Right lung (tissue), 5 donors: ENCODE results near the gene RHBDF2. TPM values are rescaled to one million over a fixed set of nuclear protein-coding genes. Genes with fewer than 3 reads are reported as not detected.

ENCODE experiments used
- DNase-seq, 2 donors: peaks; one replicate each; pipeline ENCODE4 v3.0.0-alpha.2; 2013
- polyA plus RNA-seq, 5 donors: library from polyadenylated mRNA; unstranded; fragments of 120-200 nt; gene quantifications; one replicate each; pipeline versions ENCODE4 v1.2.1 to v1.2.3, GENCODE V29; 2013; ENCODE audit warnings: inconsistent platforms in 1 of 5, low replicate concordance in 1 of 5; ENCODE audit not compliant: insufficient read length in 5 of 5, insufficient read depth in 1 of 5

RHBDF2 gene
- polyA plus RNA-seq, 5 donors, result 4.9 to 10.9 (median 9.0) TPM

DNA sequence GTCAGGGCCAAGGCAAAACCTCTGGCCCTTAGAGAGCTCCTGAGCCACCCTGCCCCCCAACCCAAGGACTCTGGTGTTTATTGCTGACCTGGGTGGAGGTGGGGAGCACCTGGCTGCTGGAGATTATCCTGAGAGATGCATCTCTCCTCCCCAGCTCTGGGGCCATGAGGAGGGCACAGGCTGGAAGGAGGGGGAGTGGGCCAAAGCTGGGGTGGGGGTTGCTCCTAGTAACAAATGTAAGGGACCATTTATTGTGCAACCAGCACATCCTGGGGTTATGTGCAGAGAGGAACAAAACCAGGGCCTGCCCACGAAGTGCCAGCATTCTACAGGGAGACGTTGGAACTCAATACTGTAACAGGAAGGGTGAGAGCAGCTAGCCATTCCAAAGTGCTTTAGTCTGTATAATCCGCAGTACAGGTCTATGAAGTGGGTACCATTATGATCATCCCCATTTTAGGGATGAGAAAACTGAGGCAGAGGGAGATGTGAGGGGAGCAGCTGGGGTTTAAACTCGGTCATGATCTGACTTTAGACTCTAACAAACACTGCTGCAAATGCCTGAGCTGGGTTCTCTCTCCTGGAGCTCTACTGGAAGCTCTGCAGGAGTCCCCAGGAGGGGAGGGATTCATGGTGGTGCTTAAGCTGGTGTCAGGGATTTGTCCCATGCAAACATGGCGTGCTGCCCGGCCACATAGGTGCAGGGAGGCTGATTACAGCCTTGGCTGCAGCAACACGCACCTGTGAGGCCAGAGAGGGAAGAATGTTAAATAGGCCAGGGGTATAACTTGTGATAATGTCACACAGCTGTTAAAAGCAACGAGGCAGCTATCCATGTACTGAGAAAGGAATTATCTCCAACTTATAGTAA lies 1.4 kb upstream of the RHBDF2 start:
- no peak for DNase-seq

GRCh38 chr17:76501827-76502307 lies 644 bp upstream of the RHBDF2 start:
- no peak for DNase-seq

GRCh38 chr17:76500747-76501017 lies 541 bp downstream of the RHBDF2 start:
- no peak for DNase-seq

DNA sequence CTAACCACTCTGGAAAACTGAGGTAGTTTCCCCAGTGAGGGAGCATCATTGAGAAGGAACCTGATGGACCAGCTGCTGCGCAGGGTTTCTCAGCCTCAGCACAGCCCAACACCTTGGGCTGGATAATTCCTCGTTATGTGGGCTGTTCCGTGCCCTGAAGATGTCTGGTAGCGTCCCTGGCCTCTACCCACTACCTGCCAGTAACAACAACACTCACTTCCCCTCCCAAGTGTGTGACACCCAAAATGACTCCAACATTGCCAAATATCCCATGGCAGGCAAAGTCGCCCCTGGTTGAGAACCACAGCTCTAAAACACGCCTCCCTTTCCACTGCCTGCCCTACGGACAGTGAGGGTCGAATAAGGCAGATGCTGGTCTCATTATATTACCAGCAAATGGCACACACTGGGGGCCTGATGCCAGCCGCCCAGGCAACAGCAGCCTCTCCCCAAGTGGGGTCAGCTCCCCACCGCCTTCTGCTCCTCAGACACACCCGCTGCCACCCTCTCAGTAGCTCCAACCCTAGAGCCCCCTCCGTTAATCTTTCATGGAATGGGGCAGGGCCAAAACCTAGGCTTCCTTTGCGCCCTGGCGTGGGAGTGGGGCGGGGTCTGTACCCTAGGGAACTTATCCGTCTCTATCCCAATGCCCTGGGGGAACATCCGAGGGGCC lies 1.0 kb downstream of the RHBDF2 start:
- DNase-seq, result no peak

DNA sequence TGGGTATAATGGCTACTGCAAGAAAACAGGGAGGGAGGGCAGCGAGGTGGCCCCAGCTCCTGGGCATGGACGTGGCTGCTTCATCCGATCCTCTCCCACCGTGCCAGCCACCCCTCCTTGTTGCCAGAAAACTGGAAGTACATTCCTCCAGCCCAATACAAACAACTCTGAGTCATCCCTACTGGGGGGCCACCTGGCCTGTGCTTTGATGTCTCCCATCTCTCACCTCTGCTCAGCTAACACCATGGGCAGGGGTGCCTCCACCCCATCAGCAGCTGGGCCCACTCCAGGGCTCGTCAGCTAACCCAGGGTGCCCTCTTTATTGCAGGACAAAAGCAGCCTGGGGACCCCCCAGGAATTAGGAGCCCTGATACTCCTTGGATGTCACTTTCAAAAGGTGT lies 2.0 kb downstream of the RHBDF2 start:
- DNase-seq, result no peak

GRCh38 chr17:76498876-76499251 lies 2.4 kb downstream of the RHBDF2 start:
- no peak for DNase-seq

- DNase-seq, result no peak
These were observed 3.0 kb downstream of the RHBDF2 start for GRCh38 chr17:76497979-76498875.

- no peak for DNase-seq
These were observed 3.6 kb downstream of the RHBDF2 start for GRCh38 chr17:76497699-76497978.

- DNase-seq, result no peak
These were observed 4.8 kb downstream of the RHBDF2 start for GRCh38 chr17:76496464-76496863.

DNA sequence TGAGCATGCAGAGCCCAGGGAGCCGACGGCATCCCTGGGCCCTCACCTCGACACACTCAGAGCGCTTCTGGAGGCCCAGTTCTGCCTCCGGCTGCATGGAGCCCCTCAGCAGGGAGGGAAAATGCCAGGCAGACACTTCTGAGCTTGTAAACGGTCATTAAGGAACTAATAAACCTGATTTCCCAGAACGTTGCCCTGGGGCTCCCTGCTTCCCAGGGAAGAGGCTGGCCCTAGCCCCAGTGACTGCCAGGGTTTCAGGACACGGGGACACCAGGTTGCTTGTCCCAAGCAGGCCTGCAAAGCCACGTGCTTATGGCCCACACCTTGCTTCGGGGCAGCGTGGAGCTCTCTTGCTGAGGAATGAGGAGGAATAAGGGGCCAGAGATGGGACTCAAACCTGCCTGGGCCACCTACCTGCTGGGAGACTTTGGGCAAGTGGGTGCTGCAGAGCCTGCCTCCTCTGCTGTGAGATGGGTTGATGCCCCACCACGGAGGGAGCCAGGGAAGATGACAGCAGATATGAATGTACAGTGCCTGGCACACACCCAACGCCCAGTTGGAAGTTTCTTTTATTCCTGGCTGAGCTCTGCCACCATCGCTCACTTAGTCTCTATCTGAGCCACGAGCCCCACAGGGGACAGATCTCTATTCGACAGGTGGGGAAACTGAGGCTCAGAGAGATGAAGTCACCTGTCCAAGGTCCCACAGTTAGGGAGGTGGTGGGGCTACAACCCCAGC lies 5.4 kb downstream of the RHBDF2 start:
- DNase-seq, result no peak

DNA sequence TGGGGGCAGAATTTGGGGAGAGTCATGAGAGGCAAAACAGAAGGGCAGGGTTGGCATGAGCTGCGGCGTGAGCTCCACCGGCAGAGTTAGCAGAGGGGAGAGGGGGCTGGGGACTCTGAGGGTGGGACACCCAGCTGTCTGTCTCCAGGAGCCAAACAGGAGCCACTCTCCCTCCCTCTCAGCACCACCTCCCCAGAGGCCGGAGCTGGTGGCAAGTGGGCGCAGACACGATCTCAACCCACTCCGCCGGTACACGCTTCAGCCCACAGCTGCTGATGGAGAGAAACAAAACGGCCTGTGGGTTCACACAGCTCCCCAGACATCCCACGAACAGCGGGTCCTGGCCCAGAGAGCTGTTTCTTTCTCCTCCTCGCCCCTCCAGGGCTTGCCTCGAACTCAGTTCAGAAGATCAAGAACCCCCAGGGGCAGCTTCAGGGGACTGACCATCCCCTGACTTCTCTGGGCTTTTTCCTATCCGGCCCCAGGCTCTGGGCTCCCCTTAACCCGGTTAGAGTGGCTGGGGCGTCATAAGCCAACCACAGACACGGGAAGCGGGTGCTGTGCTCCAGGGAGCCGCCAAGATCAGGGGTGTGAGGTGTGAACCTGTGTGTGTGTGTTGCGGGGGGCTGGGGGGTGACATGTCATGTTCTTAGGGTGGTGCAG lies 7.6 kb downstream of the RHBDF2 start:
- DNase-seq, result no peak

DNA sequence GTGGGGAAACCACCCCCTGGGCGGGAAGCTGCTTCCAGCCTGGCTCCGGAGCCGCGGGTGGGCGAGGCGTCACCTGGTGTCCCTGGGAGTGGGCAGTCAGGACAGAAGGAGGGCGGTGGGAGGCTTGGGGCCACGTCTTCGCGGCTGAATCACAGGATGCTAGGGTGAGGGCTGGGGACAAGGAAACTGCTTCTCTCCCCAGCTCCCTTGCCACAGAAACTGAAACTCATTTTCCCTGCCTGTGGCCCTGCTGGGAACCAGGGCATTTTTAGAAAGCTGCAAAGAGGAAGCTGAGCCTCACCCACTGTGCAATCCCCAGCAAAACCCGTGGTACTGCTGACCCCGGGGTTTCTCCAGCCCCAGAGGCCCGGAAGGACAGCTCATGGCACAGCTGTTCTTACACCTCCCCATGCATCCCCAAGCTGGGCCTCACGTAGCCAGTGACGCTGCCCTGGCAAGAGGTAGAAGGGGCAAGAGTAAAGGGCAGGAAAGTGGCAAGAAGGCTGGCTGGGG lies 8.2 kb downstream of the RHBDF2 start:
- DNase-seq, result no peak

DNA sequence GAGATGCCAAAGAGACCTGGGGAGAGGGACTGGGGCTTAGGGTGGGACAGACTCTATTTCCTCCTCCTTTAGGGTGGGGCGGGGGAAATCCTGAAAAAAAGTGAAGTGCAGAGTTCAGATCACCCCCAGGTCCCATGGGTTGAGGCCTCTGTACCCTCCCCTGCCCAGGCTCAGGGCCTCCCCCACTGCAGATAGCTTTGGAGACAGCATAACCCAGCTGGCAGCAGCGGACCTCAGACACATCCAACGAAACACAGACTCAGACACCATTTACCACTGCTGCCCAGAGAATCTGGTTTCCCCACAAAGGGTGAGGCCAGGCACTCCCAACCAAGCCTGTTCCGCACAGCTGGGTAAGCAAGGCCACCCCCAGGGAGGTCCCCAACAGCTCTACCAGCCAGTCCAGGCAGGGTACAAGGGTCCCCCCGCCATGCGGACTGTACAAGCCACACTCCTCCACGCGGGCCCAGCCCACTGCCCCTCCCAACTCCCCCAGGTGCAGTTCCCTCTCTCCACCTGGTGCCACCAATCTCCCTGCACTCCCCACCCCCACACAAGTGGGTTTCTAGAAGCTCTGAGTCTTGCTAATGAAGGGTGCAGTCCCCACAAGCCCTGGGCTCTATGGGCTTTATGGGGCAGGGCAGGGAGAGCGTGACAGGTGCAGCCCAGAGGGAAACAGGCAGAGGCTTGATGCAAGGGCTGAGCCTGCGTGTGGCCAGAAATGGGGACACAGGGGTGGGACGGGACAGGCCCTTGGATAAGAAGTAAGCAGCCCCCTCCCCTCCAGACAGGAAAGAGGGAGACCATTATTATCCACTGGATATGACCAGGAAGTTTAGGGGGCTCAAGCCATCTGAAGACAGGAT lies 8.9 kb downstream of the RHBDF2 start:
- no peak for DNase-seq

GRCh38 chr17:76491271-76492122 lies 9.7 kb downstream of the RHBDF2 start:
- DNase-seq, result no peak

GRCh38 chr17:76490112-76490710 lies 11.0 kb downstream of the RHBDF2 start:
- no peak for DNase-seq

DNA sequence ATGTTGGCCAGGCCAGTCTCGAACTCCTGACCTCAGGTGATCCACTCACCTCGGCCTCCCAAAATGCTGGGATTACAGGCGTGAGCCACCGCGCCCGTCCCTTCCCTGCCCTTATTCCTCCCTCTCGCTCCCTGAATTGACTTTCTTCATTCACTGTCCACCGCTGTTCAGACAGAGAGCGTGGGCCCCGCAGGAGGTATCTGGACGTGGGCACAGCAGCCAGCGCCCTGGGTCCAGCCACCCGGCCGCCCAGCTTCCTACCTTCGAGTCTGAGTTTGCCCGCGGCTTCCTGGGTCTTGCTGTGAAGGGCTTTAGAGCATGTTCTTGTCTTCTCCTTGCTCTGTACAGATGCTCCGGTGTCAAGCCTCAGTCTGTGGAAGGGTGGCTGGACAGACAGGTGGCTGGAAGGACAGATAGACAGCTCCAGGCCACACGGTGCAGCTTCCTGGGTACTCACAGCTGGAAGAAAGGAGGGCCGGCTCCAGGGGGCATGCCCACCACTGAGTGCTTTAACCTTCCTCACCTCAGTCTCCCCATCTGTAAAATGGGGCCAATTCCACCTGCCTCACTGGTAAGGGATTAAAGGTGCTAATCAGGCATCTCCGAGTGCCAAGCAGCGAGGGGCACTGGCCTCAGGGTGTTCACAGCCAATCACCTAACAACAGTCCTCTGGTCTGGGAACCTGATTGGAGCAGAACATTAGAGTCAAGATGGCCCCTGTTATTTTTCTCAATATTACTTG lies 13.6 kb downstream of the RHBDF2 start:
- DNase-seq, result no peak

DNA sequence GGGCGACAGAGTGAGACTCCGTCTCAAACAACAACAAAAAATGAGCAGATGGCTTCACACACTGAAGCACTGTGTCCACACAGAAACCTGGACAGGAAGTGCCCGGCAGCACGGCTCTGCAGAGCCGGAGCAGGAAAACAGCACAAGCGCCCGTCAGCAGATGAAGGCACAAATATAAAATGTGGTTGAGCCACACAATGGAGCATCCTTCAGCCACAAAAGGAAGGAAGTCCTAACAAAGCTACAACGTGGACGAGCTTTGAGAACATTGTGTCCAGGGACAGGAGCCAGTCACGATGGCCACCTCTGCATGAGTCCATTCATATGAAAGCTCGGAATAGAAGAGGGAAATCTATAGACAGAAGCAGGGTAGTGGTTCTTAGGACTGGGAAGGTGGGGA lies 15.7 kb downstream of the RHBDF2 start:
- no peak for DNase-seq

DNA sequence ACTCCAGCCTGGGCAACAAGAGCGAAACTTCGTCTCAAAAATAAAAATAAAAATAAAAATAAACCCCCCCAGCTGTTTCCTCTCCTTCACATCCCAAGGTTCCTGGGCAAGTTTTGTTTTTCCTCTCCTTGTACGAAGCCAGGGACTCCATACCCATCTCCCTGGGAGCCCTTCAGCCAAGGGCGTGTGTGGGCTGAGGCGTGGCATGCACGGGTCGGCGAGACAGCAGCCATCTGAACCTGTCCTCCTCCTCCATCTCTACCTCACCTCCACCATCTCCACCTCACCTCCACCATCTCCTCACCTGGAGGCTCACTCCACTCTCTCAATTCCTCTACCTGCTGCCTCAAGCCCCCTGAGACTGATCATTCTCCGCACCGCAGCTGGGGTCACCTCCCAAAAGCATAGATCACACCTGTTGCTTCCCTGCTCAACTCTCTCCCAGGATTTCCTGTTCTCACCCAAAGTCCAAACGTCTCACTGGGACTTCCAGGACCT lies 16.9 kb downstream of the RHBDF2 start:
- no peak for DNase-seq
